ENCODE data around the gene GLIS1. TPM values are rescaled to one million over a fixed set of nuclear protein-coding genes. Genes with fewer than 3 reads are reported as not detected.

GLIS1 gene
- total and polyA plus RNA-seq, 2 donors (not counting 3 experiments of a cell fraction or from before 2014, with no cell fraction given): not detected

DNA sequence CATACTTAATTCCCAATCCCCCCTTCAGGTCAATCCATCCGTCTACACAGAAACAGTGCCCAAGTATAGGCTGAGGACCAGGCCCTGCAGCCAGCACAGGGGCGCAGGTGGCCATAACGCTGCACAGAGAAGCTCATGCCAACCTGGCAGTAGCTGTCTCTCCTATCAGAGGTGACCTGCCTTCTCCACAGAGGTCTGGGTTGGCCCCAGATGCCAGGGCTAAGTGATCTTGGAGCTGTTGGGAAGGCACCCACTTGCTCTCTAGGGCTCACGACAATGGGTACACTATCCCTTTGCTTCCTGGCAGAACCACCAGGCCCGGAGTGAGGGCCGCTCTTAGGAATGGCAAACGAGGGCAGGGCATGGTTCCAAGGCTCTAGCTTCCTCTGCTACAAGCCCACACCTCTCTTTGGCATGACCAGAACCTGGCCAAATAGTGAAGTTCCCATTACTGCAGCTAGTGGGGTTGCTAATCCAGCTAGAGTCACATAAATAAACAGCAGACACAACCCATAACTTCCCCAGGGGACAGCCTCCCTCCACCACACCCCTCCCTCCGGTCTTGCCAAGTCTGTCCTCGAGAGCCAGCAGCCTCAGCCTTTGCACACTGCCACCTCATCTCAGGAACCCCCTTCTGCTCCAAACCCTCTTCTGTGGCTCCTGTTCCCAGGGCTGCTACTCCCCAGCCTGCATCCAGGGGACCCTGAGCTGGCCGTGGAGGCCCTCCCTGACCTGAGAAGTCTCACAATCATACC, 113.0 kb downstream of the GLIS1 start:
- CTCF ChIA-PET: interaction anchor here (1.5 kb wide), 1 partner anchor 13 kb away, joined by 3 read pairs; no protein-coding TSS in a partner anchor
- DNase-seq (ENCODE audit: low read depth, low spot score): no peak
- intact Hi-C loops (cut with micrococcal nuclease): no loop called here

More for the DNA sequence above, 113.0 kb downstream of the GLIS1 start:
- Histone ChIP-seq H3K9ac (replicated peaks; ENCODE audit: extremely low read depth, insufficient read depth, low read length) (no peak overlapping the region), H3K27me3 (ENCODE audit: control insufficient read depth in 2 of 2, insufficient read depth in 2 of 2, low read length in 2 of 2) (peaks cover 0 to 16% of the 10 kb centered on the region in 2 experiments), H3K79me2 (ENCODE audit: control insufficient read depth, insufficient read depth, low read length) (no peaks in the 10 kb centered on the region), H2AFZ (ENCODE audit: low read depth, low read length) (no peak overlapping the region), H3K4me3 (replicated peaks in 1 of 3; ENCODE audit: insufficient read depth in 1 of 3, low read depth in 1 of 3, low read length in 3 of 3) (no peak overlapping the region), H3K9me1 (replicated peaks; ENCODE audit: control insufficient read depth, extremely low read depth, insufficient read depth, low read length) (no peaks in the 10 kb centered on the region), H3K9me3 (replicated peaks; ENCODE audit: control insufficient read depth, insufficient read depth, low read length) (no peaks in the 10 kb centered on the region), H3K36me3 (ENCODE audit: control insufficient read depth in 2 of 2, extremely low read depth in 1 of 2, insufficient read depth in 2 of 2, low read length in 2 of 2) (no peaks in the 10 kb centered on the region), H3K4me1 (ENCODE audit: control insufficient read depth, extremely low read depth, insufficient read depth, low read length) (no peaks in the 10 kb centered on the region), H4K20me1 (replicated peaks; ENCODE audit: control insufficient read depth, extremely low read depth, insufficient read depth, low read length) (no peaks in the 10 kb centered on the region), H3K4me2 (ENCODE audit: insufficient read depth, low read length) (no peak overlapping the region), H3K27ac (ENCODE audit: insufficient read depth, low read depth, low read length) (no peak overlapping the region)
- dilution Hi-C loops (cut with MboI; ENCODE audit: extremely low pct_ligation_motif_present, low sequenced_read_pairs): no loop called here
- TF ChIP-seq, protein P1, sequence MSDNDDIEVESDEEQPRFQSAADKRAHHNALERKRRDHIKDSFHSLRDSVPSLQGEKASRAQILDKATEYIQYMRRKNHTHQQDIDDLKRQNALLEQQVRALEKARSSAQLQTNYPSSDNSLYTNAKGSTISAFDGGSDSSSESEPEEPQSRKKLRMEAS (IDR thresholded peaks at IDR 0.05; ENCODE audit: insufficient read depth, insufficient read length): no peak
- TF ChIP-seq JUN (IDR thresholded peaks at IDR 0.05; ENCODE audit: borderline replicate concordance, insufficient read depth, insufficient read length, low read depth) (no peak), POLR2AphosphoS5 (IDR thresholded peaks at IDR 0.05; ENCODE audit: insufficient read depth, low read depth, low read length) (no peak), FOS (IDR thresholded peaks at IDR 0.05; ENCODE audit: borderline replicate concordance, insufficient read depth, low read length) (no peak), CTCF (IDR thresholded peaks at IDR 0.05; ENCODE audit: extremely low read depth in 1 of 2, insufficient read depth in 1 of 2, low read depth in 1 of 2, low read length in 2 of 2) (no peak), EZH2 (IDR thresholded peaks at IDR 0.05; ENCODE audit: borderline replicate concordance, low read depth, low read length, severe bottlenecking) (no peak), GATA2 (IDR thresholded peaks at IDR 0.05; ENCODE audit: insufficient read depth, insufficient read length, low read depth, low read length) (no peak)
- FAIRE-seq: no peak
- no TSS peak for BruUV-seq (replicated peaks)
- POLR2A ChIA-PET: no interaction called here
